ENCODE measurements around the gene ASTN2.

GRCh38 chr9:116539549-116539948 lies 875.3 kb downstream of the ASTN2 start:
- TF ChIP-seq POLR2A (IDR thresholded peaks at IDR 0.05), result no peak
- TF ChIP-seq, protein P1, sequence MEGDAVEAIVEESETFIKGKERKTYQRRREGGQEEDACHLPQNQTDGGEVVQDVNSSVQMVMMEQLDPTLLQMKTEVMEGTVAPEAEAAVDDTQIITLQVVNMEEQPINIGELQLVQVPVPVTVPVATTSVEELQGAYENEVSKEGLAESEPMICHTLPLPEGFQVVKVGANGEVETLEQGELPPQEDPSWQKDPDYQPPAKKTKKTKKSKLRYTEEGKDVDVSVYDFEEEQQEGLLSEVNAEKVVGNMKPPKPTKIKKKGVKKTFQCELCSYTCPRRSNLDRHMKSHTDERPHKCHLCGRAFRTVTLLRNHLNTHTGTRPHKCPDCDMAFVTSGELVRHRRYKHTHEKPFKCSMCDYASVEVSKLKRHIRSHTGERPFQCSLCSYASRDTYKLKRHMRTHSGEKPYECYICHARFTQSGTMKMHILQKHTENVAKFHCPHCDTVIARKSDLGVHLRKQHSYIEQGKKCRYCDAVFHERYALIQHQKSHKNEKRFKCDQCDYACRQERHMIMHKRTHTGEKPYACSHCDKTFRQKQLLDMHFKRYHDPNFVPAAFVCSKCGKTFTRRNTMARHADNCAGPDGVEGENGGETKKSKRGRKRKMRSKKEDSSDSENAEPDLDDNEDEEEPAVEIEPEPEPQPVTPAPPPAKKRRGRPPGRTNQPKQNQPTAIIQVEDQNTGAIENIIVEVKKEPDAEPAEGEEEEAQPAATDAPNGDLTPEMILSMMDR (IDR thresholded peaks at IDR 0.05), result no peak
- no peak for TF ChIP-seq POLR2AphosphoS5 (IDR thresholded peaks at IDR 0.05)

Measured in prostate gland (tissue), 2 donors.